Eye (tissue), 1 donor: ENCODE measurements around the gene ECHDC1.

Experiments
- DNase-seq: peaks from one replicate; pipeline ENCODE4 v3.0.0-alpha.2; 2015

The ECHDC1 gene

GRCh38 chr6:127282184-127282583 is 61.2 kb downstream of the ECHDC1 start:
- no peak for DNase-seq

GRCh38 chr6:127279815-127280214 is 63.6 kb downstream of the ECHDC1 start:
- no peak for DNase-seq

GRCh38 chr6:127277878-127278843 is 65.2 kb downstream of the ECHDC1 start:
- DNase-seq = no peak

- DNase-seq = no peak
These were observed 67.1 kb downstream of the ECHDC1 start for GRCh38 chr6:127276331-127276730.

GRCh38 chr6:127273499-127273898 is 69.9 kb downstream of the ECHDC1 start:
- DNase-seq = no peak

- no peak for DNase-seq
These were observed 70.8 kb downstream of the ECHDC1 start for GRCh38 chr6:127272576-127272975.

GRCh38 chr6:127267646-127268625 is 75.5 kb downstream of the ECHDC1 start:
- no peak for DNase-seq

- peak; percentile 91 for DNase-seq
These were observed 76.3 kb downstream of the ECHDC1 start for GRCh38 chr6:127266892-127267645.

GRCh38 chr6:127266178-127266891 is 77.1 kb downstream of the ECHDC1 start, which contains the start of gene RNF146:
Gene RNF146, plus strand, starts transcription at chr6:127266864. Its CDS starts 13,475 bp downstream, at chr6:127280339.
- peak; percentile 95 for DNase-seq

GRCh38 chr6:127263481-127263880 is 79.9 kb downstream of the ECHDC1 start:
- no peak for DNase-seq

- no peak for DNase-seq
These were observed 80.5 kb downstream of the ECHDC1 start for GRCh38 chr6:127262896-127263295.

- no peak for DNase-seq
These were observed 88.1 kb downstream of the ECHDC1 start for GRCh38 chr6:127255286-127255685.

- DNase-seq = no peak
These were observed 93.8 kb downstream of the ECHDC1 start for GRCh38 chr6:127249621-127250020.

- DNase-seq = no peak
These were observed 96.0 kb downstream of the ECHDC1 start for GRCh38 chr6:127247114-127248096.

- no peak for DNase-seq
These were observed 99.9 kb downstream of the ECHDC1 start for GRCh38 chr6:127243501-127243900.
